ENCODE measurements around the gene ZWILCH.

DNA sequence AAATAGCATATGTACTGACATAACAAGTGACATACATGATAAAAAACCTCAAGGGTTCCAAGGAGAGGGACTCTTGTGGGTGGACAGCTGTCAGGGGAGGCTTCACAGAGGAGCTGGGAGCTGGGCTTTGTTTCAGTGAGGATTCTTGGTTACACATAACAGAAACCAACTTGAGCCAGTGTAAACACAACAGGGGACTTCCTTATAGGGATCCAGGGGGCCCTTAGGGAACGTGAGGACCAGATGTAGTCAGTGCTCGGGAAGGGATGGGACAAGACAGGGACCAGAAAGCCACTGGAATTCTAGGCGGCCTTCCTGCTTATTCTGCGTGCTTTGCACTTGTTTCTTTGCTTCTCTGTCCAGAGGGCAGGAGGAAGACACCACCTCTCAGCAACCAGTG is 42.5 kb upstream of the ZWILCH start:
- TF ChIP-seq, protein P1, sequence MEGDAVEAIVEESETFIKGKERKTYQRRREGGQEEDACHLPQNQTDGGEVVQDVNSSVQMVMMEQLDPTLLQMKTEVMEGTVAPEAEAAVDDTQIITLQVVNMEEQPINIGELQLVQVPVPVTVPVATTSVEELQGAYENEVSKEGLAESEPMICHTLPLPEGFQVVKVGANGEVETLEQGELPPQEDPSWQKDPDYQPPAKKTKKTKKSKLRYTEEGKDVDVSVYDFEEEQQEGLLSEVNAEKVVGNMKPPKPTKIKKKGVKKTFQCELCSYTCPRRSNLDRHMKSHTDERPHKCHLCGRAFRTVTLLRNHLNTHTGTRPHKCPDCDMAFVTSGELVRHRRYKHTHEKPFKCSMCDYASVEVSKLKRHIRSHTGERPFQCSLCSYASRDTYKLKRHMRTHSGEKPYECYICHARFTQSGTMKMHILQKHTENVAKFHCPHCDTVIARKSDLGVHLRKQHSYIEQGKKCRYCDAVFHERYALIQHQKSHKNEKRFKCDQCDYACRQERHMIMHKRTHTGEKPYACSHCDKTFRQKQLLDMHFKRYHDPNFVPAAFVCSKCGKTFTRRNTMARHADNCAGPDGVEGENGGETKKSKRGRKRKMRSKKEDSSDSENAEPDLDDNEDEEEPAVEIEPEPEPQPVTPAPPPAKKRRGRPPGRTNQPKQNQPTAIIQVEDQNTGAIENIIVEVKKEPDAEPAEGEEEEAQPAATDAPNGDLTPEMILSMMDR (conservative IDR thresholded peaks at IDR 0.05), result no peak
- no peak for TF ChIP-seq ZFX (IDR thresholded peaks at IDR 0.05)
